HG03135 (cell line): ENCODE measurements around the gene LRP11.
"Not testable (repeated sequence)": the region's sequence is repeated elsewhere in the genome, so short reads cannot be mapped to it uniquely, and the experiment has no call there.

ENCODE experiments used
- ATAC-seq: cut with Tn5 transposase; IDR thresholded peaks from one replicate; pipeline ENCODE4 v1.9.1; 2021; ENCODE audit warnings: mild to moderate bottlenecking, moderate library complexity; ENCODE audit not compliant: unreplicated experiment

Gene LRP11

DNA sequence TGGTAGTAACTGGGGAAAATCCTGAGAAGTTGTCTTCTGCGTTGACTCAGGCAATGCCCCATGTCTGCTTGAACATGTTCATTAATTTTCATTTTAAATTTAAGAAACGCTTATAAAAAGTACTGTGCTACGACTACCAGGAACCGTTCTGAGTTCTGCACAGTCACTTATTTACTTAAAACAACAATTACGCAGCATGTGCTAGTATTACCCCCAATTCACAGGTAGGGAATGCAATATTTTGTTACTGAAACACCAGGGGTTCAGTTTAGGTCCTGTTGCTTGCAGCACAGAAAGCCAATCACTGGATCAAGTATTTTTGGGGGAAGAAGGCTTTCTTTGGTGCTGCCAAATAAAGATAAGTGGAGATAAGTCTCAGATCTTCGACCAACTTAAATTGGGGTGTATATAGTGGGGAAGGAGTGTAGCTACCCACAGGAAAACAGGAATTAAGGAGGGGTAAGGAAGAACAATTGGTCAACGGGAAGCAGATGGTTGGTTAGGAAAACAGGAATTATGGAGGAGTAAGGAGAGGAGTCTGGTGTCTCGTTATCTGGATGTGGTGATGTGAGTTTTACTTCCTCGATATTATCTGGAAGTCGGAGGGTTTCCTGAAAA is 5.2 kb upstream of the LRP11 start:
- ATAC-seq = no peak

DNA sequence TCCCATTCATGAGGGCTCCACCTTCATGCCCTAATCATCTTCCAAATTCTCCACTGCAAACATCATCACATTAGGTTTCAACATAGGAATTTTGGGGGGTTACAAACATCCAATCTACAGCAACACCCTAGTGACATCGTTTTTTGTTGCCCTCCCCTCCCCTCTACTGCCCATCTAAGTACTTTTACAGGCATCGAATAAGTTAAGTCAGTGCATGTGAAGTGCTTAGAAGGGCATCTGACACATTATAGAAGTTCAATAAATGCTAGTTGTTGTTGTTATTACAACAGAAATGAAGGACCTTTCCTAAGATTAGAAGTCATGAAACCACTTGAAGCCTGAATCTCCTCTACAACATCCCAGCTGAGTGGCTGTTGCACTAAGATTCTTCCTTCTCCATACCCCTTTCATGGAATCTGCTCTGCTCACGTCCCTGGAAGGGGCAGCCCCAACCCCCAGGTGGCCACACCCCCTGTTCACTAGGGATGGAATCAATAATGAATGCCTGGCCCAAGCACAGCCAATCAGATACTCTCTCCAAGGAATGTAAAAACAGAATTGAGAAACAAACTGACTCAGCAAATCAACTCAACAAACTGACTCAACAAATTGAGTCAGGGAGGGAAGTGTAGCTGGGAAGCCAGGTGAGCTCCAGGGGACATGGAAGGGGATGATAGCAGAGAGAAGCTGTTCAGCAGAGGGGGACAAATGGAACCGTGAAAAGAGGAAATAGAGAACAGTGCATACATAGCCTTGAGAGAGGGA is 3.9 kb upstream of the LRP11 start:
- no peak for ATAC-seq

DNA sequence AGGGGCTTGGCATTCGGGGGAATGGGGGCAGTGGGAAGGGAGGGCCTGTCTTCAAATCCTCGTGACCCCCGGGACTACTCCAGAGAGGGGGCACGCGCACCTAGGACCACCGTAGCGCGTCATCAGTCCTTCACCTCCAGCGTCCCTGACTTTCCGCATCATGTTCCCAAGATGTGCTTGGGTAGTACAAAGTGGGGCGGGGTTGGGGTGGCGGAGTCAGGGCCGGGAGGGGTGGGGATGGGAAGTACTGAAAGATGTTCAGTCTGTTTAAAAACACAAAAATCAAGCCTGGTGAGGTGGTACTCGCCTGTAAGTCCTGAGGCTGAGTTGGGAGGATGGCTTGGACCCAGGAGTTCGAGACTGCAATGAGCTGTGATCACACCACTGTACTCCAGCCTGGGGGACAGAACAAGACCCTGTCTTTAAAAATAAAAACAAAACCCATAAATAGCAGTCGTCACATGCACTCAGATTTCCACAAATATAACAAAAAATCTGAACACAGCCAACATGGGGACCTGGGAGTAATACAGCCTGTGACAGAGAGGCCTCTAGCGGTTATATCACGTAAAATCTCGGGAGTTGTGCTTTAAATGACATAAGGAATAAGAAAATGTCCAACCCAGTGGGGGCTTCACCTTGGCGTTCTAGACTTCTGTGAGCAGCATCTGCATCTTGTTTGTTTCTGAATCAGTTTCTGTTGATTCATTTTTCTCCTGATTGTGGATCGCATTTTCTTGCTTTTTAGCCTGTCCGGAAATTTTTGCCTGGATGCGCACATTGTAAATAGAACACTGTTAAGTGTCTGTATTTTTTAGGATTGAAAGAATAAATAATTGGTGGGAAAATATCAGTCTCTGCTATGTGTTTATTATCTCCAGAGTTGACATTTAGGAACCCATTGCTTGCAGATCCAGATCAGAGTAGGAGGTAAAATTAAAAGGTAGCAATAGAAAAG is 698 bp upstream of the LRP11 start:
- ATAC-seq = no peak

DNA sequence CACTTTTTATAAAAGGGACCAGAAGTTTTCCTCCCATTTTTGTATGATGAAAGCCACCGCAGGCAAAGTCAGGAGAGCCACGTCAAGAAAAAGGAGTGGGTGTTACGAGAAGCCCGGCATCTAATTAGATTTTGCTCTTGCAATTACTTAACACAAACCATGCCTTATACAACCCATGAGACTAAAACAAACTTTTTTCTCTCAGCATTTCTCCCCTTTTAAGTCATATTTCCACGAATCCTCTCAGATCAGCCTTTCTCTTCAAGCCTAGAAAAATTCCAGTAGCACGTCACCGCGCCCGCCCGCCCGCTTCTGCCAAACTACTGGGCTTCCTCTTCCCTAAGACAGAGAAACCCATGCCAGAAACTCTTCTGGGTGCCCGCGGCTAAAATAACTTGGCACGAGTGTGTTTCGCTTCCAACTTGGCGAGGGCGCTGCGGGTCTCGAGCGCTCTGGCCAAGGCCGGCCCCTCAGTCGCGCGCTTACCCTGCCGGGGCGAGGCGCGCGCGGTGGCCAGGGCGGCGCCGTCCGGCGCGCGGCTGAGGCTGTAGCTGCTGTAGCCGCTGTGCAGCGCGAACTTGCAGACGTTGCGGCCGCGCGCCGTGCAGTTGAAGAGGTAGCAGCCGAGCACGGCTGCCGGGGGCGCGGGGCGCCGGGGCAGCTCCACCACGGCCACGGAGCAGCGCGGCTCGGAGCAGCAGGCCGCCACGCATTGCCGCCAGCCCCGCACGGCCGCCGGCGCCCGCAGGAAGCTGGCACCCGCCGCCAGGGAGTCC is 1.0 kb downstream of the LRP11 start:
- ATAC-seq = peak; percentile 33

DNA sequence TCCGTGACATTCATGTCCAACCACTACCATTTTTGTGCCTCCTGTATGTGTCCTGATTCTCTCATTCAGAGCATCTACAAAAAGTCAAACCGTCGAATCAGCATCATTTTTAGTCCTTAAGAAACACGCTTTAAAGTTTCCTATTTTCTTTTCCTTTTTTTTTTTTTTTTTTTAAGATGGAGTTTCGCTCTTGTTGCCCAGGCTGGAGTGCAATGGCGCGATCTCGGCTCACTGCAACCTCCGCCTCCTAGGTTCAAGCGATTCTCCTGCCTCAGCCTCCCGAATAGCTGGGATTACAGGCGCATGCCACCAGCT is 1.8 kb downstream of the LRP11 start:
- not testable (repeated sequence) for ATAC-seq

DNA sequence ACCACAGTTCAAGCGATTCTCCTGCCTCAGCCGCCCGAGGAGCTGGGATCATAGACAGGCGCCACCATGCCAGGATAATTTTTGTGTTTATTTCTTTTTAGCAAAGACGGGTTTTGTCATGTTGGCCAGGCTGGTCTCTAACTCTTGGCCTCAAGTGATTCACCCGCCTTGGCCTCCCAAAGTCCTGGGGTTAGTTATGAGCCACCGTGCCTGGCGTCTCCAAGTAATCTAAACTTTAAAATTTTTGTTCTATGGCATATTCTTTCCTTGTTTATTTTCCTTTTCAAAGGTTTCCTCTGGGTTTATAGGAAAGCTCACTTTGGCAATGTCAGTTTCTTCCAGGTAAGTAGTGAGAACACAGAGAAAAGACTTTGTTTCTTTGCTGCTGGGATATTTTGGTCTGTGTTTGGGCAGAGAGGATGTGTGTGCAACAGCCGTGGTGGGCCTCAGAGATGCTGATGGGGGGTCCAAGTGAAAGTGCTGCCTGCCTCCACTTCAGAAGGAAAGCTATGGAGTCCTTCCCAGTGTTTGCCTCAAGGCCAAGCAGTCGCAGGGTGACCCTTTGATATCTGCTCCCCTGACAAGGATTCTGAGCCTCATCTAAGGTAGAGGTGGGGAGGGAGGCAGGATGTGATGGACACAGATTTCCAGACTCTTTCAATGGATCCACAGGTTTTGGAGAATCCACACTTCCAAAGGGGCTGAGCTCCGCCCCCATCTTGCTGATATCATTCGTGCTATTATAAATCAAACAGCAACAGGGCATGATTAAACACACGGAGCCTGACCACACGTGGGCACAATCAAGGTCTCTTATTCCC is 2.3 kb downstream of the LRP11 start:
- ATAC-seq = no peak

DNA sequence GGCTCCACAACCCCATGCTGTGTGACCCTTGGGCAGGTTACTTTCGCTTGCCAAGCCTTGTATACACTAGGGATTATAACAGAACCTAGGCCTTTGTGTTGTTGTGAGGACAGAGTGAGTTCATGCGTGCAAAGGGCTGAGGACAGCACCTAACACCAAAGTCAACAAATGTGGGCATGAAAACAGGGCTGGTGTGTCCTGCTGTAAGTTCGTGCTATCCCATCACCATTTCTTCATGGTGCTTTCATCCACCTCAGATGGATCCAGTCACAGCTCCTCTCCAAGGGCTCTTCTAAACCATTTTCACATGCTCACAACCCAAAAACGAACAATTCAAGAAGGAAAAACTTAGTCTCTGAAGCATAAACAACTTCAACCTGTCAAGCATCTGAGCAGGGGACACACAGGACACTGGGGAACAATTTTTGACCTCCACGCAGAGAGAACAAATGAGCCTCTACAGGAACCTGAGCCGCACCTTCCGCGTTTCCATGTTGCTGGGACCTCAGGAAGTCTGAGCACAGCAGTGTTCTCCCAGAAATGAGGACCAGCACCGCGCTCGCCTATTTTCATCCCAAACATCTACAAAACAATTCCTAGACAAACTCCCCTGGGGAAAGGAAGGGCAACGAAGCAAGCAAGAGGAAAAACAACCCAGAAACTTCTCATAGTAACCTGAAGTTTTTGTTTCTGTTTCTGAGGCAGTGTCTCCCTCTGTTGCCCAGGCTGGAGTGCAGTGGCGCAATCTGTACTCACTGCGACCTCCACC is 3.1 kb downstream of the LRP11 start:
- no peak for ATAC-seq

DNA sequence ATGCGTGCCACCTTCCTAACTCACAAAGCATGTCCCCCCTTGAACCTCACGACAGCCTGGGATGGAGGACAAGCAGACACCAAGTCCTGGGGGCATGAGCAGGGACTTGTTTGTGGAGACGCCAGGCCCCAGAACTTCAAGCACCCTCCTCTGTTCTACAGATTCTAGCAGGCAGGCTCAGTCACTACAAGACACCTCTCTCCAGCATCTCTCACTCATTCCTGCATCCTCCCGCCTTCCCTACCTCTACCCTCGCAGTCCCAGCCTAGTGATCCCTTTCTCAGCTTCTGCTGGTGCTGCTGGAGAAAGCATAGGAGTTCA is 3.7 kb downstream of the LRP11 start:
- no peak for ATAC-seq

DNA sequence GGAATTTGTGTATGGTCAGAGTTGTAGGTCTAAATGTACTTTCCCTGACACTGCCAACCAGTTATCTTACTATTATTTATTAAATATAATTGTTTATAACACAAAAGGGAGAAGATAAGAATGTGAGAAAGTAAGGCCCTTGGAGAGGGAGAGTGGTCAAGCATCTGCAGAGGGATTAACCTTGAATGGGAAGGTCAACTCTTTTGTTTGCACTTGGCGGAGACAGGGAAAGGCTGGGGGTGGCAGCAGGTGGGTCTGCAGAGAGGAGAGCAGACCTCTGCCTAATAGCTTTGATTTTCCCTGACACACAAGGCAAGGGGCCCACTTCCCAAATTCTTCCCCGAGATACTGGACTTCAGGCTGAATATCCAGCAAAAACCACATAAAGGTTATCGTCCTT is 4.2 kb downstream of the LRP11 start:
- no peak for ATAC-seq

DNA sequence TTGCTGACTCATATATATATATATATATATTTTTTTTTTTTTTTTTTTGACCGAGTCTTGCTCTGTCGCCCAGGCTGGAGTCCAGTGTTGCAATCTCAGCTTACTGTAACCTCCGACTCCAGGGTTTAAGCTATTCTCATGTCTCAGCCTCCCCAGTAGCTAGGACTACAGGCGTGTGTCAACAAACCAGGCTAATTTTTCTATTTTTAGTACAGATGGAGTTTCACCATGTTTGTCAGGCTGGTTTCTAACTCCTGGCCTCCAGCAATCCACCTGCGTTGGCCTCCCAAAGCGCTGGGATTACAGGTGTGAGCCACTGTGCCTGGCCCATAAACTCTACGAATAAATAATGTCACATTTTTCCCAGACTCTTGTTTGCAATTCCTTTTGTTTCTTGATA is 4.8 kb downstream of the LRP11 start:
- ATAC-seq = no peak

DNA sequence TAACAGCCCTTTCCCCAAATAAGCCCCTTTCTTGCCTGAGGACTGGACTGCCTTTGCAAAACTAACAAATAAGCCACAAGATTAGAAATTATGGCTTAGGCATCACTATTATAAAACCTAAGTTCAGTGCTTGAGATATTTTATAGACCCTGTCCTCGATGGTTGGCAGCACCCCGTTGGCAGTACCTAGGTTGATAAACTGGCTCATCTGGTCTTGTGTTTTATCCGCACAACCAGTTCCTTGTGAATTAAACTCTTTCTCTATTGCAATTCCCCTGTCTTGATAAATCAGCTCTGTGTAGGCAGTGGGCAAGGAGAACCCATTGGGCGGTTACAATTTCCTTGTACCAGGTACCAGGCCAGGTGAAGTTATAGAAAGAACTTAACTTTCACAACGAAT is 6.6 kb downstream of the LRP11 start:
- ATAC-seq = no peak

DNA sequence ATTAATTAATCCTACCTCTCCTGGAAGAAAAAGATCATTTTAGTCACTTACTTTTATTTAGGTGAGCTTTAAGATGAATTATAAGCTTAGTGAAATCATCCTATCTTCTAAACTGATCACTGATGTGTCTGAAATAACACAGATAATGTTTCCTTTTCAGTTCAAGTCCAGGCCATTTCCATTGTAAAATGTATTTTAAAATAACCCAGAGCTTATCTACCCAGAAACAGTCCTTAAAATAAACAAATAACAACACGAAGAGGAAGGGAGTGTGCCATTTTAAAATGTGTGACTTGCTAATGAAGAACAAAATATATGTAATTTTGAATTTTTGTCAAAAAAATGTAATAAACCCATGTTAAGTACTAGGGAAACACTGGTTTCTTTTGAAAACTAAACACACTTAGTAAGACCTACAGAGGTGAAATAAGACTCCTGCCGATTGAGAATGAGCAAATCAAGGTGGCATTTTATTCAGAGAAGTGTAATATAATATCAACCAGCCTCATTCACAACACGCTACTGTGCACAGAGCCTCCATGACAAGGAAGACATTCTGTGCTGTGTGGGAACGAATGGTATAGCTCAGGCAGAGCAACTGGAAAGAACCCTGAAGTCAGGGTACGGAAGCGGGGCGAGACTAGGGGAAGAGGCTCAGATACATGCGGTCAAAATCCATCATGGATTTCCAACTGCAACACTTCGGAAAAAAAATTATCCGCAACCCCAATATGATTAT is 7.7 kb downstream of the LRP11 start:
- ATAC-seq = no peak

DNA sequence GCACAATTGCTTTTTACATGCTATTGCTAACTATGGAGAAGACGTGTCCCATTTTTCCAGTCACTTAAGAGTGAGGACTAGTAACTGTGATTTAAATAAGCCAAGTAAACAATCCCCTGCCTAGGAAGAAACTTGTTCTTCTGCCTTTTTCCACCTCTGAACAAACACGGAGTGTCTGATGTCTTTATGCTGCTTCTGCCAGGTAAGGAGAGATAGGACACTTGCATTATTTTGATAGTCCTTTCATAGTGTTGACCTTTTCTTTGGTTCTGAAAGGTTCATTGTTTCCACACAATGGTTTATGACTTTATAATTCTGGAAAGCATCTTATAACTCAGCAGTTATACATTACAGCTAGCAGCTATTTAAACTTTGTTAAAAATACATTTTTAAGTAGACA is 8.4 kb downstream of the LRP11 start:
- no peak for ATAC-seq

DNA sequence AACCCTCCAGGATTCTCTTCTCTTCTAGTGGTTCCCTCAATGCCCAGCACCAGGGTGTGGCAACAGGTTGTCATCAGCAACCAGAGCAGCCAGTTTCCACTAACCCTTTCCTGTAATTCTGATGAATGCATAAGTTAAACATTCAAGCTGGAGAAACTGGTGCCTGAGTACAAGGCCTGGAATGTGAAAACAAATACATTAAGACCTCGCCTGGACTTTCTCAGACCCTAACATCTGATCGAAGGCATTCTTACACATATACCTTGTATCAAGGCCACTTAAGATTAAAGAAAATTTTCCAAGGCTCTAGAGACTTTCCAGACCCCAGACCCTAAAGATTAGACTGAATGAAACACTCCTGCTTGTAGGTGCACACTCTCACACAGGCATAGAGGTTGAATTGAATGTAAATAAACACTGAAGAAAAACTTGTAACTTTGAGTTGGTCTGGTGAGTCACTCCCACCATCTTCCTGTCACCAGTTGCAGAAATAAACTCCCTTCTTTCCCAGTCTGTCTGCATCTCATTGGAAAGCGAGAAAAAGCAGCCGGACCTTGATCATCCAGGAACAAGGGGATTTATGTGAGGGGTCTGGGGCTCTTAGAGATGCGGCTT is 9.0 kb downstream of the LRP11 start:
- no peak for ATAC-seq

DNA sequence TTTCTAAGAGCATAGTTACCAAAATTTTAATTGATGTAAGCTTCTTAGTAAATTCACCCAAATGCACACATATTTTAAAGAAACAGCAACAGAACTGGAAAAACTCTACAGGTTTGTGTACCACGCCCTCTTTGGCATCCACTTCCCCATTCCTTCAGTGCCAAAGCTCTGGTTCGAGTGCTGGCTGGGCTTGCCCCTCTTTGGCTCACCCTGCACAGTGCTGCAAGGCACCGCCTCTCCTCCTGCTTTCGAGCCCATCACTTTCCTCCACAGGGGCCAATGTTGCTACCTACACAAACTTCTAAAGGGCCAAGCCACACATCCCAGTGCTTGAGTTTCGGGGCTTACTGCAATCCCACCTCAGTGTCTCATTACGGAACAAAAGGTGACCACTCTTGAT is 9.6 kb downstream of the LRP11 start:
- no peak for ATAC-seq

DNA sequence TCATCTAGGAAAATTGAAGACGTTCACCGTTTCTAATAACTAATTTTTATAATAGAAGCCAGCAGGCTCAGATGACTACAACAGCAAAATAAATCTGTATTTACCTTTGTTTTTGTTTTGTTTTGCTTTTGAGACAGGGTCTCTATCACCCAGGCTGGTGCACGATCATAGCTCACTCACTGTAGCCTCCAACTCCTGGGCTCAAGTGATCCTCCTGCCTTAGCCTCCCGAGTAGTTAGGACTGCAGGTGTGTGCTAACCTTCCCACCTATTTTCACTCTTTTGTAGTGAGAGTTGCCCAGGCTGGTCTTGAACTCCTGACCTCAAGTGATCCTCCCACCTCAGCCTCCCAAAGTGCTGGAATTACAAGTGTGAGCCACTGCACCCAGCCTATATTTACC is 10.1 kb downstream of the LRP11 start:
- not testable (repeated sequence) for ATAC-seq

DNA sequence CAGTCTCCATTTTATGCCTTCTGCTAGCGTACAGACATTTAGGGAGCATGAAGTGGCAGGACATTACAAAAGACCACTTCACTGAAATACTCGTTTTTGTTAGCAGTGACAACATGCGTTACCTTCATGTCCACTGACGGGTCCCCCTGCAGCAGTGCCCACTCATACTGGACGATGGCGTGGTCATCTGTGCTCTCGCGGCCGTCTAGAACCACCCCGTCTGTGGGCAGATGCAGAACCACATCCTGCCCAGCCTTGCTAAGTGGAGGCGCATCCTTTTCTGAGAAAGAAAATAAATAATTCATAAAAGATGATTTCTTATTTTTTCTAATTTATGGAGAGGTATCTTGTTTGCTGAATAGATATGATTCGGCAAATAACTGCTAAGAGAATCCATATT is 11.3 kb downstream of the LRP11 start:
- ATAC-seq = no peak

DNA sequence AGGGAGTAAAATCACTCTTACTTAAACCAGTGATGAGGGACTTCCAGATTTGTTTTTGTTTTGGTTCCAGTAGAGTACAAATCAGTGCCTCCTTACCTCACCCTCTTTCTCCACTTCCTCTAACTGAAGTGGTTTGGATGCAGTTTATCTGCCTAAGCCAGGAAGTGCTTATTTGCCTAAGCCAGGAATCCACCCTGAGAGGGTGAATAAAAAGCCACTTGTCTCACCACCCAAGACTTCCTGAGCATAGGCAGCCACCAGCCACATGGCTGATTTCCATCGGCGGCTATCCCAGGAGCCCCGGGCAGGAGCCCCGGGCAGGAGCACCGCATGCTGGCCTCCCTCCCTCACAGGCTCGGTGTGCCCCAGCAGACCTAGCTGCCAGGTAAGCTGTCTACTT is 12.0 kb downstream of the LRP11 start:
- peak; percentile 57 for ATAC-seq
